ENCODE results near the gene KRT72.

DNA sequence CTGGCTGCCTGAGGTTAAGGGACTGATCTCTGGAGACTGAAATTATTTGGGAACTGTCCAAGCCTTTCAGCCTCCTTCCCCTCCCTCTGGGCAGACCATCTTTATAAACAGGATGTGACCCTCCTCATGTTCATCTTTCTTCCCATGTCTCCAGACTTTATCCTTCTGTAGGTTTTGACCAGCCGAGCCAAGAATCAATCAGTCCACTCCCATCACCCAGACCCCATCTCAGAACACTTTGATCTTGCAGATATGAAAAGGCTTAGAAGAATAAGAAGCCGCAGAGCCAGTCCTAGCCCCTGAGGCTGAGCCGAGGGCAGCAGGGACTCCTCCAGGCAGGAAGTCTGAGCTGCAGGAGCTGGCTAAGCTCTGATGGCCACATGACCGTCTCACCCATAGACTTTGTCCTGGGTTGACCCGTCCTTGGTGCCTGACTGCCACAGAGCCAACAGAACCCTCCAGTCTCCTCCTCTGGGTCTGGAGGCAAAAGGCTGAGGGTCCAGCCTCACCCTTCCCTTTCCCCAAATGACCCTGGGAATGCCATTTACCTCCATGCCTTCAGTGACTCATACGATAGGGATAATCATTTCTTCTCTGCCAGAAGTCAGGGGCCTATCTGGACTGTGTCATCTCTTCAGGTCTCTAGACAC is 49.9 kb downstream of the KRT72 start:
- TF ChIP-seq EZH2 (IDR thresholded peaks at IDR 0.05; ENCODE audit: insufficient read depth, poor library complexity, severe bottlenecking): no peak
- TF ChIP-seq EZH2phosphoT487 (IDR thresholded peaks at IDR 0.05; ENCODE audit: insufficient read depth, low read depth): no peak
